Hepatocyte (in vitro differentiated cells): ENCODE measurements around the gene PTPRD. TPM values are rescaled to one million over a fixed set of nuclear protein-coding genes. Genes with fewer than 3 reads are reported as not detected.

Experiments used
- DNase-seq: peaks from one replicate; pipeline ENCODE4 v3.0.0-alpha.2; 2016; ENCODE audit warnings: low spot score
- H2AFZ ChIP-seq: fragments of 200-600 bp; sonication (generic); 2 replicates; pipeline ENCODE4 v1.6.0; 2016; ENCODE audit warnings: antibody characterized with exemption, mild to moderate bottlenecking
- H3K27ac ChIP-seq: fragments of 200-600 bp; sonication (generic); 2 replicates; pipeline ENCODE4 v1.5.1; 2016; ENCODE audit warnings: mild to moderate bottlenecking
- H3K27me3 ChIP-seq: fragments of 200-600 bp; sonication (generic); 2 replicates; pipeline ENCODE4 v1.6.1; 2016
- H3K36me3 ChIP-seq: fragments of 200-600 bp; sonication (generic); replicated peaks from 2 replicates; pipeline ENCODE4 v1.5.1; 2016; ENCODE audit warnings: low read depth; ENCODE audit not compliant: insufficient read depth
- H3K4me1 ChIP-seq: fragments of 200-600 bp; sonication (generic); 2 replicates; pipeline ENCODE4 v1.5.1; 2016; ENCODE audit warnings: mild to moderate bottlenecking, moderate library complexity; ENCODE audit not compliant: insufficient read depth
- H3K4me2 ChIP-seq: fragments of 200-600 bp; sonication (generic); 2 replicates; pipeline ENCODE4 v1.6.0; 2016
- H3K4me3 ChIP-seq: fragments of 200-600 bp; sonication (generic); 2 replicates; pipeline ENCODE4 v1.5.1; 2016; ENCODE audit warnings: mild to moderate bottlenecking
- H3K79me2 ChIP-seq: fragments of 200-600 bp; sonication (generic); 2 replicates; pipeline ENCODE4 v1.6.0; 2017; ENCODE audit warnings: mild to moderate bottlenecking
- H3K9me2 ChIP-seq: fragments of 200-600 bp; sonication (generic); replicated peaks from 2 replicates; pipeline ENCODE4 v1.6.0; 2017; ENCODE audit warnings: mild to moderate bottlenecking; ENCODE audit not compliant: insufficient read depth
- H3K9me3 ChIP-seq: fragments of 200-600 bp; sonication (generic); 2 replicates; pipeline ENCODE4 v1.5.1; 2016; ENCODE audit warnings: low read depth, mild to moderate bottlenecking
- H4K20me1 ChIP-seq: fragments of 200-600 bp; sonication (generic); 2 replicates; pipeline ENCODE4 v1.6.0; 2016; ENCODE audit warnings: mild to moderate bottlenecking; ENCODE audit not compliant: insufficient read depth, poor library complexity, severe bottlenecking
- EZH2 ChIP-seq: fragments of 200-600 bp; sonication (generic); IDR thresholded peaks from 2 replicates; pipeline ENCODE4 v1.6.1; 2016; ENCODE audit warnings: antibody characterized with exemption, mild to moderate bottlenecking, borderline replicate concordance
- EZH2phosphoT487 ChIP-seq: fragments of 200-600 bp; sonication (generic); IDR thresholded peaks from one replicate; pipeline ENCODE4 v1.6.1; 2018; ENCODE audit warnings: antibody characterized with exemption, mild to moderate bottlenecking, low read depth, moderate library complexity; ENCODE audit not compliant: unreplicated experiment, severe bottlenecking
- WGBS: methylation state at CpG from one replicate; pipeline ENCODE4 v1.1.6; 2016; ENCODE audit warnings: low lambda C conversion rate; ENCODE audit errors: missing lambda C conversion rate; 5-methylcytosine and 5-hydroxymethylcytosine counted together
- polyA plus RNA-seq: library from polyadenylated mRNA; unstranded; fragments of >200 nt; fragmentation: Nextera tagmentation; extraction: Ambion mirVana; gene quantifications from 2 replicates; pipeline ENCODE4 v1.2.1, GENCODE V29; 2016
- total RNA-seq: library from RNA; depleted of rRNA; stranded (reverse); fragments of >200 nt; gene quantifications from 2 replicates; pipeline ENCODE4 v1.2.3, GENCODE V29; 2014
- TF ChIP-seq, protein P1 (sequence below): fragments of 200-600 bp; sonication (generic); IDR thresholded peaks from 2 replicates; pipeline ENCODE4 v1.5.1; 2016; ENCODE audit warnings: antibody characterized with exemption, mild to moderate bottlenecking; ENCODE audit not compliant: poor library complexity

PTPRD gene
- total and polyA plus RNA-seq, 2 experiments from 2014 or later, result 6.5 to 77.6 TPM

DNA sequence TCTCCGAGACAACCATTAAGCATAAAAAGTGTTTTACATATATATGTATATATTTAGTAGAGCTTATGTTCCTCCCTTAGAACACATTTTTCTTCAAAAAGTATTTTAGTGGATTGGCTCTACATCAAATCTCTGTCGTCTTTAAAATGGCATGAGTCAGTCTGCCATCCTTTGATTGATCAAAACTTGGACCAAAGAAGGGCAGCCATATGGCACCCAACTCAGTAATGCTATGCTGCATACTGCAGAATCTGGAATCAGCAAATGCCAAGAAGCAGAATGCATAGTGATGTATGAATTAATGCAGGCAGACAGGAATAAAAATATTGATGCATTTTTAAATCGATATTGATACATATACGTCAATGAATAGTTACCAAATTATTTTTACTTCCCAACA, 1074.4 kb downstream of the PTPRD start:
- Histone ChIP-seq H3K9me3 (no peaks in the 10 kb centered on the region), H3K27ac (no peak overlapping the region), H3K36me3 (no peaks in the 10 kb centered on the region), H3K79me2 (no peaks in the 10 kb centered on the region), H4K20me1 (no peaks in the 10 kb centered on the region), H3K27me3 (no peaks in the 10 kb centered on the region), H3K4me1 (no peaks in the 10 kb centered on the region), H2AFZ (no peak overlapping the region), H3K4me2 (no peak overlapping the region), H3K4me3 (no peak overlapping the region), H3K9me2 (no peaks in the 10 kb centered on the region)
- WGBS, result 89% methylated on average over 4 of the region's 4 CpGs
- TF ChIP-seq EZH2phosphoT487 (no peak), EZH2 (no peak)
- TF ChIP-seq, protein P1, sequence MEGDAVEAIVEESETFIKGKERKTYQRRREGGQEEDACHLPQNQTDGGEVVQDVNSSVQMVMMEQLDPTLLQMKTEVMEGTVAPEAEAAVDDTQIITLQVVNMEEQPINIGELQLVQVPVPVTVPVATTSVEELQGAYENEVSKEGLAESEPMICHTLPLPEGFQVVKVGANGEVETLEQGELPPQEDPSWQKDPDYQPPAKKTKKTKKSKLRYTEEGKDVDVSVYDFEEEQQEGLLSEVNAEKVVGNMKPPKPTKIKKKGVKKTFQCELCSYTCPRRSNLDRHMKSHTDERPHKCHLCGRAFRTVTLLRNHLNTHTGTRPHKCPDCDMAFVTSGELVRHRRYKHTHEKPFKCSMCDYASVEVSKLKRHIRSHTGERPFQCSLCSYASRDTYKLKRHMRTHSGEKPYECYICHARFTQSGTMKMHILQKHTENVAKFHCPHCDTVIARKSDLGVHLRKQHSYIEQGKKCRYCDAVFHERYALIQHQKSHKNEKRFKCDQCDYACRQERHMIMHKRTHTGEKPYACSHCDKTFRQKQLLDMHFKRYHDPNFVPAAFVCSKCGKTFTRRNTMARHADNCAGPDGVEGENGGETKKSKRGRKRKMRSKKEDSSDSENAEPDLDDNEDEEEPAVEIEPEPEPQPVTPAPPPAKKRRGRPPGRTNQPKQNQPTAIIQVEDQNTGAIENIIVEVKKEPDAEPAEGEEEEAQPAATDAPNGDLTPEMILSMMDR, result no peak
- DNase-seq, result no peak

DNA sequence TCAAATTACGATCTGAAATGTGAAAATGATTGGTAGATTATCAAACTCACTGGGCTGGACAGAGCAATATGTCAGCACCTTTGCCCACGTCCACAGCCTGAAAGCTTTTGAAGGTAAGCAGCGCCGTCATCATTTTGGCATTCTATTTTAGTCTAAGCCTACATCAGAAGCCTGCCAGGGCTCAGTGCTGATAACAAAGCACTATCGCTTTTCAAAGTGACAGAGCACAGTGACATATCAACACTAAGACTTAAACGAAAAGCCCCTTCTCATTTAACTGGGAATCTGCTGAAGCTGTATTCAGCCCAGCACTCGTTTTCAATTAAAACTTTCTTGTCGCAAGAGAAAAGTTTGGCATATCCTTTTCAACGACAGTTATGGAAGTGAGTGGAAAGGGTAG, 1076.3 kb downstream of the PTPRD start:
- Histone ChIP-seq H3K4me2 (no peak overlapping the region), H3K79me2 (no peaks in the 10 kb centered on the region), H3K9me3 (no peaks in the 10 kb centered on the region), H3K4me1 (no peaks in the 10 kb centered on the region), H2AFZ (no peak overlapping the region), H3K4me3 (no peak overlapping the region), H3K9me2 (no peaks in the 10 kb centered on the region), H3K36me3 (no peaks in the 10 kb centered on the region), H3K27ac (no peak overlapping the region), H3K27me3 (no peaks in the 10 kb centered on the region), H4K20me1 (no peaks in the 10 kb centered on the region)
- TF ChIP-seq EZH2, result no peak
- TF ChIP-seq EZH2phosphoT487, result no peak
- TF ChIP-seq, protein P1, result no peak
- WGBS, result 29% methylated on average over 9 of the region's 9 CpGs
- no peak for DNase-seq

DNA sequence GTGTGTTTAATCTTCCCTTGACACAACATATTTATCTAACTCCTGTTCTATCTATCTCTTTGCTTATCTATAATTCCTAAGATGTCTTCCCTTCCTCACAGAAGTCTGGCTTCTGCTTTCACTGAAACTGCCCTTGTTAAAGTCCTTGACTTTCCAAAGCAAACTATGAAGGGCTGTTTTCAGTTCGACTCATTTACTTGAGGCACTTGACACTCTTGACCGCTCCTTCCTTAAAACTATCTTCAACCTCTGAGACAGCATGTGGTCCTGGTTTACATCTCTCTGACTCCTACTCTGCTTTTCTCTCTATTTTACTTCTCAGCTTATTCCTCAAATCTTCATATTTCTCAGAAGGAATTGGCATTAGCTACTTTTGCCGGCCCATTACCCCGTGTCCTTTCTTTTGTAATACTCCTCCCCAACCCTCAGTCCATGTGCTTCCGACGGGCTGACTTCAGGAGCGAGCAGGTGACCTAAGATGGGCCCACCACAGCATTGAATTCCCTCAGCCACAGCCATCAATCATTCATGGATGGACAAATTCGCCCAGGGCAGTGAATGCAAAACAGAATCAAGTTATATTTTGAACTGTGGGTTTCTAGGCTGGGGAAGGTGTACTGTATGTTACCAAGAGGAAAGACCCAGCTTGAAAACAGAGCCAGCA, 1089.2 kb downstream of the PTPRD start:
- H3K4me3 ChIP-seq, result no peak overlapping the region
- H3K9me2 ChIP-seq, result no peaks in the 10 kb centered on the region
- H4K20me1 ChIP-seq, result no peaks in the 10 kb centered on the region
- no peak for DNase-seq
- TF ChIP-seq EZH2phosphoT487 (no peak), EZH2 (no peak)
- TF ChIP-seq, protein P1, result no peak
- H2AFZ ChIP-seq, result no peak overlapping the region
- H3K36me3 ChIP-seq, result no peaks in the 10 kb centered on the region
- H3K9me3 ChIP-seq, result no peaks in the 10 kb centered on the region
- no peaks in the 10 kb centered on the region for H3K79me2 ChIP-seq
- no peak overlapping the region for H3K27ac ChIP-seq
- H3K4me1 ChIP-seq, result no peaks in the 10 kb centered on the region
- 80% methylated on average over 8 of the region's 8 CpGs for WGBS
- no peaks in the 10 kb centered on the region for H3K27me3 ChIP-seq
- H3K4me2 ChIP-seq, result no peak overlapping the region

DNA sequence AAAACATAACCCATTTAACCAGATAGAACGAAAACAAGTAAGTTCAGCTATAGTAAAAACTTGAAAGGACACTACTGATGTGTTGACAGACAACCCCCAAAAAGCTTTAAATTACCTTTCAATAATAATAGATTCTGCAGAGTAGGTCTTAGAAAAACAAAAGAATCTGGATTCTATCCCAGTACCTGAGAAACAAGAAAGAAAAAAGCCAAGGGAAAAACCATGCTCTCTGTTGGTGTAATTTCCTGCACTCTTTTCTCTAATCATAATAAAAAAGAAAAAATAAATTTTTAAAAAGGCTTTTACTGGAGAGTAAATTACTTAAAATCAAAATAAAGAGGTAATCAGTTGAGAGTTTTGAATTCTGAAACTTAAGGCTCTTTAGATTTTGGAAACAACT, 1090.4 kb downstream of the PTPRD start:
- 61% methylated on average over 1 of the region's 1 CpG for WGBS
- Histone ChIP-seq H3K4me2 (no peak overlapping the region), H3K9me2 (no peaks in the 10 kb centered on the region)

More for the DNA sequence above, 1090.4 kb downstream of the PTPRD start:
- H3K36me3 ChIP-seq, result no peaks in the 10 kb centered on the region
- H3K9me3 ChIP-seq, result no peaks in the 10 kb centered on the region
- no peak for DNase-seq
- no peak overlapping the region for H3K4me3 ChIP-seq
- H2AFZ ChIP-seq, result no peak overlapping the region
- no peak overlapping the region for H3K27ac ChIP-seq
- TF ChIP-seq EZH2 (no peak), EZH2phosphoT487 (no peak)
- TF ChIP-seq, protein P1, result no peak
- no peaks in the 10 kb centered on the region for H3K4me1 ChIP-seq
- no peaks in the 10 kb centered on the region for H4K20me1 ChIP-seq
- H3K27me3 ChIP-seq, result no peaks in the 10 kb centered on the region
- no peaks in the 10 kb centered on the region for H3K79me2 ChIP-seq
